Liver (tissue), 9 donors: ENCODE results near the gene RREB1. TPM values are rescaled to one million over a fixed set of nuclear protein-coding genes. Genes with fewer than 3 reads are reported as not detected.

Experiments used
- DNase-seq: peaks from one replicate; pipeline ENCODE4 v3.0.0-alpha.2; 2017; ENCODE audit warnings: low spot score
- H3K27ac ChIP-seq, 2 donors: one replicate each; pipeline ENCODE4 v1.7.0; 2013; ENCODE audit warnings: inconsistent platforms in 2 of 2, low read length in 2 of 2, control low read depth in 1 of 2, low read depth in 1 of 2, mild to moderate bottlenecking in 1 of 2
- H3K27me3 ChIP-seq, 4 donors: one replicate each; pipeline versions ENCODE4 v1.6.1 to v1.7.0; 2013; ENCODE audit warnings: low read length in 3 of 4, inconsistent platforms in 1 of 4, mild to moderate bottlenecking in 1 of 4, moderate library complexity in 1 of 4; ENCODE audit not compliant: control insufficient read depth in 4 of 4, insufficient read depth in 4 of 4
- H3K36me3 ChIP-seq, 4 donors: one replicate each; pipeline versions ENCODE4 v1.6.1 to v1.7.0; 2013; ENCODE audit warnings: low read length in 3 of 4, mild to moderate bottlenecking in 3 of 4, low read depth in 1 of 4, moderate library complexity in 1 of 4; ENCODE audit not compliant: control insufficient read depth in 4 of 4, insufficient read depth in 3 of 4
- H3K4me1 ChIP-seq, 4 donors: one replicate each; pipeline versions ENCODE4 v1.6.1 to v1.7.0; 2013; ENCODE audit warnings: low read length in 3 of 4, mild to moderate bottlenecking in 3 of 4, moderate library complexity in 1 of 4; ENCODE audit not compliant: control insufficient read depth in 4 of 4, insufficient read depth in 4 of 4
- H3K4me3 ChIP-seq, 3 donors: one replicate each; pipeline versions ENCODE4 v1.6.1 to v1.7.0; 2013; ENCODE audit warnings: low read length in 3 of 3, control low read depth in 1 of 3, low read depth in 1 of 3, mild to moderate bottlenecking in 1 of 3
- H3K9ac ChIP-seq, 2 donors: one replicate each; pipeline ENCODE4 v1.7.0; 2013; ENCODE audit warnings: low read length in 2 of 2, mild to moderate bottlenecking in 2 of 2, moderate library complexity in 2 of 2, control low read depth in 1 of 2, low read depth in 1 of 2
- H3K9me3 ChIP-seq, 4 donors: one replicate each; pipeline versions ENCODE4 v1.6.1 to v1.7.0; 2013; ENCODE audit warnings: low read length in 3 of 4; ENCODE audit not compliant: control insufficient read depth in 4 of 4
- ATF3 ChIP-seq: IDR thresholded peaks from 2 replicates; pipeline ENCODE4 v1.6.1; 2016; ENCODE audit warnings: antibody characterized with exemption
- EGR1 ChIP-seq, 2 donors: IDR thresholded peaks; 2 replicates each; pipeline ENCODE4 v1.6.1; 2016 to 2018; ENCODE audit warnings: antibody characterized with exemption in 2 of 2, low read depth in 2 of 2
- FOXA2 ChIP-seq: IDR thresholded peaks from 2 replicates; pipeline ENCODE4 v1.6.1; 2016; ENCODE audit warnings: antibody characterized with exemption
- GABPA ChIP-seq, 2 donors: IDR thresholded peaks in 1 of 2; conservative IDR thresholded peaks in 1 of 2; 2 replicates each; pipeline ENCODE4 v1.6.1; 2016; ENCODE audit warnings: antibody characterized with exemption in 2 of 2, mild to moderate bottlenecking in 1 of 2, moderate library complexity in 1 of 2
- HNF4A ChIP-seq, 2 donors: conservative IDR thresholded peaks; 2 replicates each; pipeline ENCODE4 v1.6.1; 2016; ENCODE audit warnings: antibody characterized with exemption in 2 of 2, mild to moderate bottlenecking in 2 of 2
- HNF4G ChIP-seq: IDR thresholded peaks from 2 replicates; pipeline ENCODE4 v1.6.1; 2016; ENCODE audit warnings: antibody characterized with exemption
- JUND ChIP-seq, 2 donors: IDR thresholded peaks; 2 replicates each; pipeline ENCODE4 v1.6.1; 2016; ENCODE audit warnings: antibody characterized with exemption in 2 of 2
- MAX ChIP-seq: IDR thresholded peaks from 2 replicates; pipeline ENCODE4 v1.6.1; 2016; ENCODE audit warnings: antibody characterized with exemption
- NR2F2 ChIP-seq: IDR thresholded peaks from 2 replicates; pipeline ENCODE4 v1.6.1; 2016; ENCODE audit warnings: antibody characterized with exemption
- RAD21 ChIP-seq, 2 donors: IDR thresholded peaks; 2 replicates each; pipeline ENCODE4 v1.6.1; 2016; ENCODE audit warnings: antibody characterized with exemption in 2 of 2, mild to moderate bottlenecking in 2 of 2
- REST ChIP-seq: IDR thresholded peaks from 2 replicates; pipeline ENCODE4 v1.6.1; 2016; ENCODE audit warnings: antibody characterized with exemption, mild to moderate bottlenecking
- RXRA ChIP-seq, 2 donors: IDR thresholded peaks; 2 replicates each; pipeline ENCODE4 v1.6.1; 2017 to 2018; ENCODE audit warnings: antibody characterized with exemption in 2 of 2, mild to moderate bottlenecking in 1 of 2
- SP1 ChIP-seq: IDR thresholded peaks from 2 replicates; pipeline ENCODE4 v1.6.1; 2018; ENCODE audit warnings: antibody characterized with exemption, mild to moderate bottlenecking
- TAF1 ChIP-seq: conservative IDR thresholded peaks from 2 replicates; pipeline ENCODE4 v1.6.1; 2016; ENCODE audit warnings: antibody characterized with exemption, mild to moderate bottlenecking
- YY1 ChIP-seq: IDR thresholded peaks from 2 replicates; pipeline ENCODE4 v1.6.1; 2016; ENCODE audit warnings: antibody characterized with exemption, mild to moderate bottlenecking
- ZBTB33 ChIP-seq: IDR thresholded peaks from 2 replicates; pipeline ENCODE4 v1.6.1; 2016; ENCODE audit warnings: antibody characterized with exemption
- WGBS: extraction: QIAGEN DNeasy Blood & Tissue Kit; methylation state at CpG from one replicate; pipeline ENCODE4 v1.1.7; 2013; 5-methylcytosine and 5-hydroxymethylcytosine counted together
- polyA plus RNA-seq, 2 donors: library from polyadenylated mRNA; stranded (reverse) in 1 of 2; unstranded in 1 of 2; fragments of 200-250 nt in 1 of 2; fragments of >200 nt in 1 of 2; fragmentation: Nextera tagmentation in 1 of 2; extraction: Ambion mirVana in 1 of 2; gene quantifications; one replicate each; pipeline versions ENCODE4 v1.2.1 to v1.2.3, GENCODE V29; 2013 to 2015
- total RNA-seq, 2 donors: library from RNA; depleted of rRNA; stranded (reverse); fragments of >200 nt; gene quantifications; one replicate each; pipeline ENCODE4 v1.2.3, GENCODE V29; 2014
- donor health status: healthy.
- donor health status: healthy.
- donor health status: healthy.
- donor health status: healthy.
- donor health status: healthy.

The RREB1 gene
- total and polyA plus RNA-seq, 4 donors, result 10.1 to 28.9 (median 17.3) TPM

DNA sequence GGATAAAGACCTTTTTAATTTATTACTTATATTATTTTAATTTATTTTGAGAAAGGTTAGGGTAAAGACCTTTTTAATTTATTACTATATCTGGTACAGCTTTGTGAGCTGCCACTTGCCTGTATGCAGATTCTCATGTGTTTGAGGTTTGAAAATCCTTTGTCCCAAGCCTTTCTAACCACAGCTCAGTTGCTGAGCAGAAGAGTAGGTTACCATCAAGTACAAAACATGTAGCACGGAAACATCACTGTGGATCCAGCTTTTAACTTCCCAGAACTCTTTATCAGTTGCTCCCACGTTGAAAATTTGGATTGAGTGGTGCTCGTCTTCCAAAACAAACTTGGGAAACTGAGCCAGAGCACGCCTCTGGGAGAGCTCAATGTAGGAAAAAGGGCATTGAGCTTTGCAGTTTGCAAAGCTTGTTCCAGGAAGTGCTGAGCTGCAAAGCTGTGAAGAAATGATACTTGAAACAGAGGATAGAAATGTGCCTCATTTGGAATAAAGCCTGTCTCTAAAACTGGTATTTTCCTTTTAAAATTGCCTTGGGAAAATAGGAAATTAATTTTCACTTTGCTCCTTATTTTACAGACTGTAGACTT is 89.0 kb downstream of the RREB1 start:
- no peaks in the 10 kb centered on the region for H3K9me3 ChIP-seq
- TF ChIP-seq HNF4A (conservative IDR thresholded peaks at IDR 0.05) (peak in 1 of 2 donors; percentile 23), RXRA (IDR thresholded peaks at IDR 0.05) (peak in 1 of 2 donors; percentile 38), SP1 (no peak)

GRCh38 chr6:7197747-7198146 is 90.0 kb downstream of the RREB1 start:
- Histone ChIP-seq H3K9me3 (no peaks in the 10 kb centered on the region), H3K4me3 (no peak overlapping the region), H3K27me3 (no peaks in the 10 kb centered on the region), H3K27ac (no peak overlapping the region), H3K36me3 (peaks cover 0 to 8% (median 3%) of the 10 kb centered on the region in 4 donors), H3K9ac (no peak overlapping the region), H3K4me1 (peaks cover 8 to 40% (median 27%) of the 10 kb centered on the region in 4 donors)
- no peak for TF ChIP-seq JUND (IDR thresholded peaks at IDR 0.05)
- 94% methylated on average over 6 of the region's 6 CpGs for WGBS
- no peak for DNase-seq

More for the DNA sequence above, 89.0 kb downstream of the RREB1 start:
- Histone ChIP-seq H3K36me3 (peaks cover 0 to 9% (median 3%) of the 10 kb centered on the region in 4 donors), H3K4me1 (peaks cover 11 to 39% (median 27%) of the 10 kb centered on the region in 4 donors), H3K4me3 (no peak overlapping the region), H3K27me3 (no peaks in the 10 kb centered on the region), H3K9ac (no peak overlapping the region), H3K27ac (peak overlapping the region; percentile 8 to 21)
- no peak for DNase-seq
- WGBS, result 42% methylated on average over 4 of the region's 4 CpGs

DNA sequence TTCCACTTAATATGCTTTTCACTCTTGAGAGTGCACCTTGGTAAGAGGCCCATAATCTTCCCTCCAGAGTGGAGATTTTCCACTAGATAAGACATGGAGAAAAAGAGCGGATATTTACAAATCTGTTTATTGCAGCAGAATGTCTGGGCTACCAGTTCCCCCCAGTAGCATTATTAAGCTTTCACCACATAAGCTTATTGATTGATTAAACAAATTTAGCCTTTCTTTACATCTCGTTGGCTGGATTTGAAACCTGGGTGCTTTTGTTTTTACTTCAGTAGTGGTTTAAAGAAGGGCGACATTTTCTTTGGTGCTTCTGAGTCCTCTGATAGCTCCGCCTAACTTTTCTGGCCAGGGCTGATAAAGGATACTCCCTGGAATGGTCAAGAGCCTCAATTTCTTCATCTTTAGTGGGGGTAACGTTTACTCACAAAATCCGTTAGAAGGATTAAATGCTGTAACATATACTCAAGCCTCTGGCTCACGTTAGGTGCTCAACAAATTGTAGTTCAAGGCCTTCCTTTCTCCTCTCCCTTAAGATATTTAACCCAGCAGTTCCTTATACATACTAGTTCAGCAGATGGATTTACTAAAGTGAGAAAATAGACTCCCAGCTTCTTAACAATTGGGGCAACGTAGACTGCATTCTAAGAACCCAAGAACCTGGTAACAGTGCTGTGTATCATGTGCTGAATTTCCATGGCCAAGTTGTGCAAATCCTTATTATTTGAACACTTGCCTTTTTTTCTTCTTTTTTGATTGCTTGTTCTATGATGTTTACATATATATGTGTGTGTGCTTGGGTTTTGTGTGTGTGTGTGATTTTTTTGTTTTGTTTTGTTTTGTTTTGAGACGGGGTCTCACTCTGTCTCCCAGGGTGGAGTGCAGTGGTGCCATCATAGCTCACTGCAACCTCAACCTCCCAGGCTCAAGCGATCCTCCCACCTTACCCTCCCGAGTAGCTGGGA is 91.4 kb downstream of the RREB1 start:
- no peak for DNase-seq
- TF ChIP-seq SP1, result no peak
- no peak for TF ChIP-seq HNF4A (conservative IDR thresholded peaks at IDR 0.05)
- no peak for TF ChIP-seq HNF4G
- no peak for TF ChIP-seq EGR1 (IDR thresholded peaks at IDR 0.05; ENCODE audit: low read depth in 2 of 2)
- TF ChIP-seq TAF1, result no peak
- no peak for TF ChIP-seq NR2F2
- no peak for TF ChIP-seq ZBTB33
- no peak for TF ChIP-seq YY1
- no peak for TF ChIP-seq JUND (IDR thresholded peaks at IDR 0.05)
- no peak for TF ChIP-seq REST
- TF ChIP-seq FOXA2, result no peak
- TF ChIP-seq ATF3, result no peak
- no peak for TF ChIP-seq GABPA (IDR thresholded peaks at IDR 0.05 in 1 of 2, conservative IDR thresholded peaks at IDR 0.05 in 1 of 2)
- no peak for TF ChIP-seq MAX
- no peak for TF ChIP-seq RAD21 (IDR thresholded peaks at IDR 0.05)
- peaks cover 0 to 19% (median 2%) of the 10 kb centered on the region in 4 donors for H3K36me3 ChIP-seq
- peak overlapping the region in 1 of 2 donors; percentile 9 for H3K27ac ChIP-seq
- no peaks in the 10 kb centered on the region for H3K9me3 ChIP-seq
- peaks cover 7 to 37% (median 26%) of the 10 kb centered on the region in 4 donors for H3K4me1 ChIP-seq
- 89% methylated on average over 11 of the region's 11 CpGs for WGBS
- H3K4me3 ChIP-seq, result no peak overlapping the region
- no peak overlapping the region for H3K9ac ChIP-seq
- no peaks in the 10 kb centered on the region for H3K27me3 ChIP-seq
